Measurements from ENCODE around the gene MRPS16. TPM values are rescaled to one million over a fixed set of nuclear protein-coding genes. Genes with fewer than 3 reads are reported as not detected.

Gene MRPS16
- total and polyA plus RNA-seq, 9 of the 15 experiments (the other 6 are each of a cell fraction or from before 2014, with no cell fraction given), result 65.0 to 239 (median 146) TPM

GRCh38 chr10:73287441-73287840, 35.0 kb upstream of the MRPS16 start:
- FAIRE-seq (no peak), DNase-seq (ENCODE audit: extremely low read depth in 1 of 4, low spot score in 3 of 4) (no peak), ATAC-seq (no peak)
- H3K79me2 ChIP-seq (ENCODE audit: control insufficient read depth, insufficient read depth, low read length), result no peaks in the 10 kb centered on the region
- WGBS (ENCODE audit: insufficient coverage, low coverage, missing lambda C conversion rate), result 6% methylated on average over 1 of the region's 1 CpG
- no peaks in the 10 kb centered on the region for H3K36me3 ChIP-seq (ENCODE audit: control insufficient read depth, insufficient read depth, low read length)
- no TSS peak for BruUV-seq (replicated peaks)
- H3K4me1 ChIP-seq (replicated peaks in 1 of 2; ENCODE audit: control insufficient read depth in 2 of 2, insufficient read depth in 2 of 2, low read length in 2 of 2), result no peaks in the 10 kb centered on the region
- H3K4me3 ChIP-seq, result no peak overlapping the region
- no peak overlapping the region for H3K4me2 ChIP-seq (ENCODE audit: insufficient read depth, low read length)
- in situ Hi-C loops (cut with MboI) (no loop called here), intact Hi-C loops (cut with micrococcal nuclease) (no loop called here)
- H3K9ac ChIP-seq (ENCODE audit: insufficient read depth in 1 of 2, low read depth in 2 of 2, low read length in 2 of 2), result no peak overlapping the region
- no peak overlapping the region for H2AFZ ChIP-seq (ENCODE audit: low read depth, low read length)
- no peak overlapping the region for H3K27ac ChIP-seq (ENCODE audit: extremely low read depth, low read depth, low read length)
- CTCF ChIA-PET (ENCODE audit: low intra/inter-chr PET ratio), result no interaction called here
- POLR2A ChIA-PET, result interaction anchor here (1.2 kb wide), 1 partner anchor 9 kb away, joined by 4 read pairs; no protein-coding TSS in a partner anchor
- H3K9me3 ChIP-seq (replicated peaks; ENCODE audit: control insufficient read depth, insufficient read depth, low read depth, low read length), result no peaks in the 10 kb centered on the region
- no peaks in the 10 kb centered on the region for H3K9me1 ChIP-seq (ENCODE audit: control insufficient read depth, insufficient read depth, low read length)
- H4K20me1 ChIP-seq (replicated peaks; ENCODE audit: control insufficient read depth, insufficient read depth, low read length), result no peaks in the 10 kb centered on the region
- no peaks in the 10 kb centered on the region for H3K27me3 ChIP-seq (ENCODE audit: control insufficient read depth in 2 of 2, insufficient read depth in 2 of 2, low read length in 2 of 2)
- TF ChIP-seq YY1 (IDR thresholded peaks at IDR 0.05; ENCODE audit: borderline replicate concordance in 1 of 3, control insufficient read depth in 1 of 3, extremely low read depth in 1 of 3, insufficient read depth in 3 of 3, insufficient read length in 1 of 3, insufficient replicate concordance in 2 of 3, low read depth in 1 of 3, low read length in 2 of 3) (no peak), FOXO4 (CRISPR knock-in tag; IDR thresholded peaks at IDR 0.05) (no peak), HDGF (IDR thresholded peaks at IDR 0.05) (no peak), BRF1 (IDR thresholded peaks at IDR 0.05; ENCODE audit: borderline replicate concordance, extremely low read depth, insufficient read length) (no peak), SNRNP70 (optimal IDR thresholded peaks at IDR 0.05; ENCODE audit: low read depth, low read length) (no peak), ARID3B (CRISPR knock-in tag; IDR thresholded peaks at IDR 0.05; ENCODE audit: borderline replicate concordance) (no peak), GMEB1 (CRISPR knock-in tag; IDR thresholded peaks at IDR 0.05) (no peak), FOS (IDR thresholded peaks at IDR 0.05; ENCODE audit: extremely low read depth, insufficient read length) (no peak), FOXJ3 (CRISPR knock-in tag; IDR thresholded peaks at IDR 0.05) (no peak), NFIC (IDR thresholded peaks at IDR 0.05) (no peak), NKRF (IDR thresholded peaks at IDR 0.05; ENCODE audit: borderline replicate concordance) (no peak)
